Activated CD8-positive, alpha-beta T cell treated with anti-CD3 and anti-CD28 coated beads for 36 hours (primary cell): ENCODE measurements around the gene PIK3C2G. TPM values are rescaled to one million over a fixed set of nuclear protein-coding genes. Genes with fewer than 3 reads are reported as not detected.

Experiments used
- ATAC-seq: fragments of 200-7000 bp; cut with Tn5 transposase; one replicate; pipeline ENCODE4 v1.10.0; 2021; ENCODE audit warnings: mild to moderate bottlenecking, moderate library complexity
- CTCF ChIA-PET: fragments of 350-600 bp; sonication (Branson Sonifier 250); formaldehyde crosslinking; loops from one replicate; lab custom pipeline; 2021; ENCODE audit warnings: antibody characterized with exemption; lab: Charles Lee
- POLR2A ChIA-PET: fragments of 350-600 bp; sonication (Branson Sonifier 250); formaldehyde crosslinking; loops from one replicate; lab custom pipeline; 2021; ENCODE audit warnings: antibody characterized with exemption; lab: Charles Lee
- DNase-seq: peaks from one replicate; pipeline ENCODE4 v3.0.0-alpha.2; 2020
- H3K27ac Mint-ChIP-seq: one replicate; pipeline ENCODE4 v1.8.0; 2021; ENCODE audit warnings: mild to moderate bottlenecking, mixed read lengths
- H3K27me3 Mint-ChIP-seq: one replicate; pipeline ENCODE4 v1.8.0; 2021; ENCODE audit warnings: mixed read lengths
- H3K36me3 Mint-ChIP-seq: one replicate; pipeline ENCODE4 v1.8.0; 2021; ENCODE audit warnings: low read depth, mixed read lengths
- H3K4me1 Mint-ChIP-seq: one replicate; pipeline ENCODE4 v1.8.0; 2021; ENCODE audit warnings: low read depth, mixed read lengths
- H3K4me3 Mint-ChIP-seq: one replicate; pipeline ENCODE4 v1.8.0; 2021; ENCODE audit warnings: mild to moderate bottlenecking, moderate library complexity, mixed read lengths
- H3K9me3 Mint-ChIP-seq: one replicate; pipeline ENCODE4 v1.8.0; 2021; ENCODE audit warnings: mixed read lengths
- intact Hi-C: fragments of 100-400 bp; cut with micrococcal nuclease; formaldehyde crosslinking; loops from one replicate; pipeline ENCODE4 v1.10.0; 2022
- total RNA-seq, 2 experiments: library from RNA; stranded (reverse); gene quantifications; one replicate each; pipeline ENCODE4 v1.2.3, GENCODE V29; 2021
- TF ChIP-seq, protein P1 (sequence below): fragments of 200-600 bp; IDR thresholded peaks from one replicate; pipeline ENCODE4 v1.8.0; 2022; ENCODE audit warnings: antibody characterized with exemption, mild to moderate bottlenecking

The PIK3C2G gene
- total RNA-seq, 2 experiments from 2014 or later: not detected

DNA sequence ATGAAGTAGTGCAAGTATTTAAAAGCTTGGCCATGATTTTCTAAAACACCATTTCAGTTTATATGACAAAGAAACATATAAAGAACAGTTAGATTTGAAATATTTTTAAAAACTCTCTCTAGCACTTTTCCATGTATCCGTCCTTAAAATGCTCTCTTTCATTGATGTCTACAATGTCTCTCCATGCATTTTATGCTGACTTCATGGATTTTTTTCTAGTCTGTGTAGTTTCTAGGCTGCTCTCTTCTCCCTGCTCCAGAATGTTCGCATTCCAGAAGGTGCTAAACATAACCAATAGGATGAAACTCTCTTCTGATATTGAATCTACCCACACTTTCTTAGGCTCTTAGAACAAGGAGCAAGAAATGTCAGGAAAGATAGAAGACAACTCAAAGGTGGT lies 351.7 kb downstream of the PIK3C2G start:
- intact Hi-C loops: no loop called here
- CTCF ChIA-PET: no interaction called here
- peaks cover 2% of the 10 kb centered on the region for H3K9me3 Mint-ChIP-seq
- H3K27me3 Mint-ChIP-seq: no peaks in the 10 kb centered on the region
- H3K36me3 Mint-ChIP-seq: no peaks in the 10 kb centered on the region
- ATAC-seq: no peak
- H3K27ac Mint-ChIP-seq: no peak overlapping the region
- POLR2A ChIA-PET: no interaction called here
- no peaks in the 10 kb centered on the region for H3K4me1 Mint-ChIP-seq
- no peak for DNase-seq
- no peak overlapping the region for H3K4me3 Mint-ChIP-seq
- TF ChIP-seq, protein P1, sequence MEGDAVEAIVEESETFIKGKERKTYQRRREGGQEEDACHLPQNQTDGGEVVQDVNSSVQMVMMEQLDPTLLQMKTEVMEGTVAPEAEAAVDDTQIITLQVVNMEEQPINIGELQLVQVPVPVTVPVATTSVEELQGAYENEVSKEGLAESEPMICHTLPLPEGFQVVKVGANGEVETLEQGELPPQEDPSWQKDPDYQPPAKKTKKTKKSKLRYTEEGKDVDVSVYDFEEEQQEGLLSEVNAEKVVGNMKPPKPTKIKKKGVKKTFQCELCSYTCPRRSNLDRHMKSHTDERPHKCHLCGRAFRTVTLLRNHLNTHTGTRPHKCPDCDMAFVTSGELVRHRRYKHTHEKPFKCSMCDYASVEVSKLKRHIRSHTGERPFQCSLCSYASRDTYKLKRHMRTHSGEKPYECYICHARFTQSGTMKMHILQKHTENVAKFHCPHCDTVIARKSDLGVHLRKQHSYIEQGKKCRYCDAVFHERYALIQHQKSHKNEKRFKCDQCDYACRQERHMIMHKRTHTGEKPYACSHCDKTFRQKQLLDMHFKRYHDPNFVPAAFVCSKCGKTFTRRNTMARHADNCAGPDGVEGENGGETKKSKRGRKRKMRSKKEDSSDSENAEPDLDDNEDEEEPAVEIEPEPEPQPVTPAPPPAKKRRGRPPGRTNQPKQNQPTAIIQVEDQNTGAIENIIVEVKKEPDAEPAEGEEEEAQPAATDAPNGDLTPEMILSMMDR: no peak

DNA sequence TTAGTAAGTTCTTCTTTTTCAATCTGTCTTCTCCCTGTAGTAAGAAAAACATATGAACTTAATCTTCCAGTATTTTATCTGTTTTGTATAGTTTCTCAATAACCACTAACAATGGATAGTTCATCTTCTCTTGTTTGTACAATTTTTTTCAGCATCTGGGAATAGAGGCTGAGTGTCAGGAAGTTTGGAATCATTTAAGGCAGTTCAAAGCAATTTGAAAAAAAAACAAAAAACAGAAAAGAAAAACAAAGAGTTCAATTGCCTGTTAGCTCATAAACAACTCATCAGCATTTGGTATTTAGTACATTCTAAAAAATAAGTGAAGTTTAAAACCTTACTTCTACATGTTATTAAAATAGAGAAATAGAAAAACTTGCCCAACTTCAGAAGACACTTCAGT lies 359.7 kb downstream of the PIK3C2G start:
- no peak for DNase-seq
- no peak for ATAC-seq
- H3K4me1 Mint-ChIP-seq: no peaks in the 10 kb centered on the region
- H3K36me3 Mint-ChIP-seq: no peaks in the 10 kb centered on the region
- H3K27ac Mint-ChIP-seq: no peak overlapping the region
- no peaks in the 10 kb centered on the region for H3K27me3 Mint-ChIP-seq
- intact Hi-C loops: no loop called here
- H3K4me3 Mint-ChIP-seq: no peak overlapping the region
- TF ChIP-seq, protein P1: no peak
- CTCF ChIA-PET: no interaction called here
- POLR2A ChIA-PET: no interaction called here
- peaks cover 1% of the 10 kb centered on the region for H3K9me3 Mint-ChIP-seq

DNA sequence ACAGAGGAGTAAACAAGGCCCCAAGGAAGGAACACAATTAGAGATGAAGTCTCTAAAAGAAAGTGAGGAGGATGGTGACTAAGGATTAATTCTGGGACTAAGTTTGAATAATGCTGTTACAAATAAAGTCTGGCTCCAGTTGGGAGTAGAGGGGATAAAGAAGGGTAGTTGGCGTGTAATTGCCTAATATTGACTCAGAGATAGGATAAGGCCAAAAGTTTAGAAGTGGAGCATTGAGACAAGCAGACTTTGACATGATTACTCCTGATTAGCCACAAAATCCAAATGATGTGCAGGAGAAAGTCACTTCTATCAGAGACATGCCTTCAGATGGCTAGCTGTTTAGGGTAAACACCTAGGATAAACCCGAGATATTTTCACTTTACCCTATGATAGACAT lies 368.1 kb downstream of the PIK3C2G start:
- Mint-ChIP-seq H3K4me3 (no peak overlapping the region), H3K27ac (no peak overlapping the region), H3K4me1 (no peaks in the 10 kb centered on the region), H3K36me3 (no peaks in the 10 kb centered on the region), H3K9me3 (peaks cover 5% of the 10 kb centered on the region), H3K27me3 (no peaks in the 10 kb centered on the region)
- ATAC-seq (no peak), DNase-seq (no peak)
- ChIA-PET CTCF (no interaction called here), POLR2A (no interaction called here)
- intact Hi-C loops: no loop called here
- TF ChIP-seq, protein P1: no peak

DNA sequence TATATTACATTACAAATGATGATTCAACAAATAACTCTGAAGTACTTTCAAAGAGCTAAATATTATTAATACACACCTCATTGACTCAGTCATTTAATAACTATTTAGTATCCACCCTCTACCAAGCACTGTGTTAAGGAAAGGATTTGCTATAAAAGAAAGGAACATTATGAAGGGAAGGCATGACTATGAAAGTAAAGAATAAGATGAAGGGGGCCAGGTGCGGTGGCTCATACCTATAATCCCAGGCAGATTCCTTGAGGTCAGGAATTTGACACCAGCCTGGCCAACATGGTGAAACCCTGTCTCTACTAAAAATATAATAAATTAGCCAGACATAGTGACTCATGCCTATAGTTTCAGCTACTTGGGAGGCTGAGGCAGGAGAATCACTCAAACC lies 368.6 kb downstream of the PIK3C2G start:
- no peak for ATAC-seq
- Mint-ChIP-seq H3K36me3 (no peaks in the 10 kb centered on the region), H3K27me3 (no peaks in the 10 kb centered on the region), H3K4me3 (no peak overlapping the region), H3K4me1 (no peaks in the 10 kb centered on the region), H3K27ac (no peak overlapping the region), H3K9me3 (peaks cover 5% of the 10 kb centered on the region)
- ChIA-PET POLR2A (no interaction called here), CTCF (no interaction called here)
- intact Hi-C loops: no loop called here
- TF ChIP-seq, protein P1: no peak
- DNase-seq: no peak

DNA sequence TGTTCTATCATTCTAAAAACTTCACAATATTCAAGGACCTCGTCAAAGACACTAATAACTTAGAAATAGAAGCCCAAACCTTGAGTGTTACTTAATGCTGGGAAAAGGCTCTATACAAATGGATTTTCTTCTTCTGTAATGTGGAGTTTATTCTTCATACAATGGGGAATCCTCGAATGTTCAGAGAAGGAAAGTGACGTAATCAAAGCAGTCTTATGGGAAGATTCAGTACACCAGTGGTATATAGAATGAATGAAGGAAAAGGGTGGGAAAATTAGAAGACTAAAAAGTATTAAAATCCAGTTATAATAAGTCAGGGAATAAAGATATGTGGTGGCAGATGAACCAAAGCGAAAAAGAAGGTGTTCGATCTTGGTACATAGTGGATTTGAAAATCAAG lies 370.0 kb downstream of the PIK3C2G start:
- H3K4me1 Mint-ChIP-seq: no peaks in the 10 kb centered on the region
- no peak for ATAC-seq

More for the DNA sequence above, 370.0 kb downstream of the PIK3C2G start:
- Mint-ChIP-seq H3K4me3 (no peak overlapping the region), H3K27ac (no peak overlapping the region), H3K9me3 (peaks cover 5% of the 10 kb centered on the region), H3K27me3 (no peaks in the 10 kb centered on the region), H3K36me3 (no peaks in the 10 kb centered on the region)
- TF ChIP-seq, protein P1: no peak
- CTCF ChIA-PET: no interaction called here
- POLR2A ChIA-PET: no interaction called here
- no peak for DNase-seq
- intact Hi-C loops: no loop called here
